ENCODE measurements around the gene PLCL1.
A peak's percentile ranks its signal among the peaks of the same experiment; 100 is the strongest.

PLCL1 gene

GRCh38 chr2:197994751-197995150 is 190.4 kb downstream of the PLCL1 start:
- TF ChIP-seq, protein P1, sequence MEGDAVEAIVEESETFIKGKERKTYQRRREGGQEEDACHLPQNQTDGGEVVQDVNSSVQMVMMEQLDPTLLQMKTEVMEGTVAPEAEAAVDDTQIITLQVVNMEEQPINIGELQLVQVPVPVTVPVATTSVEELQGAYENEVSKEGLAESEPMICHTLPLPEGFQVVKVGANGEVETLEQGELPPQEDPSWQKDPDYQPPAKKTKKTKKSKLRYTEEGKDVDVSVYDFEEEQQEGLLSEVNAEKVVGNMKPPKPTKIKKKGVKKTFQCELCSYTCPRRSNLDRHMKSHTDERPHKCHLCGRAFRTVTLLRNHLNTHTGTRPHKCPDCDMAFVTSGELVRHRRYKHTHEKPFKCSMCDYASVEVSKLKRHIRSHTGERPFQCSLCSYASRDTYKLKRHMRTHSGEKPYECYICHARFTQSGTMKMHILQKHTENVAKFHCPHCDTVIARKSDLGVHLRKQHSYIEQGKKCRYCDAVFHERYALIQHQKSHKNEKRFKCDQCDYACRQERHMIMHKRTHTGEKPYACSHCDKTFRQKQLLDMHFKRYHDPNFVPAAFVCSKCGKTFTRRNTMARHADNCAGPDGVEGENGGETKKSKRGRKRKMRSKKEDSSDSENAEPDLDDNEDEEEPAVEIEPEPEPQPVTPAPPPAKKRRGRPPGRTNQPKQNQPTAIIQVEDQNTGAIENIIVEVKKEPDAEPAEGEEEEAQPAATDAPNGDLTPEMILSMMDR (IDR thresholded peaks at IDR 0.05; ENCODE audit: extremely low read depth, missing control alignments): no peak
- no peak for DNase-seq (ENCODE audit: low spot score)

DNA sequence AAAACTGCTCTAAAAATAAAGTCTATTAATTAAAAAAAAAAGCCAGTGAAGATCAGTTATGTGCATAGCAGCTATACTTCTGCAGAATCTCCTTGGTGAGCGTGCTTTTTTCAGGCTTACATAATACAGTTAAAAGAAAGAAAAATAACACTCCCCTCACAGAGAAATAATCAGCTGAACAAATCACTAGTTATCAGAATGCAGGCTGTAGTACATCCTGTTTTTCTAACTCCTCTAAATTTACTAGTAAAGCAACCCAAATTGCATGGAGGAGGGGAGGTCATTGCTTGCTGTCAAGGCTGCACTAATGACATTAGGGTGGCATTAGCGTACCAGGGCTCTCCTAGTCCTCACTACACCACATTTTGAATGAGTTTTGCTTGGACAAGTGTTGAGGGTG is 192.2 kb downstream of the PLCL1 start:
- TF ChIP-seq, protein P1 (IDR thresholded peaks at IDR 0.05; ENCODE audit: extremely low read depth, missing control alignments): no peak
- no peak for DNase-seq (ENCODE audit: low spot score)

DNA sequence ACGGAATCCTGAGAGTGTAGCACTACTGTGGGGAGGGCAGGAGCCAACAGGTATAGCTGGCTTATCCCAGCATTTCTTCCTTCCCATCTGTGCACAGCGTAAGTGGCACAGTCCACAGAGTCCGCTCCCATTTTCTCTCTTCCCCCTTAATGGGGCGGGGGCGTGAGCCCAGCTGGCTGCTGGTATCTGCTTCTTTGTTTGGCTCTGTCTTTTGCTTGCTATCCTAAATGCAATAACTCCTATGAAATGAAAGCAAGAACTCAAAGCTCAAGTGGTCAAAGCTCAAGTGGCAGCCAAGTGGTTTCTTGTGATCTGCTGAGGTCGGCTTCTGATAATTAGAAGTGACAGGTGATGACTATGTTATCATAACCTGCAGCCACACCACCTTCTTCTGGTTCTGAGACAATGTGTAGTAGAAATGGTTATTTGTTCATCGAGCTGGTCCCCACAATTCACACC is 192.7 kb downstream of the PLCL1 start:
- DNase-seq (ENCODE audit: low spot score): no peak
- TF ChIP-seq, protein P1 (IDR thresholded peaks at IDR 0.05; ENCODE audit: extremely low read depth, missing control alignments): no peak

DNA sequence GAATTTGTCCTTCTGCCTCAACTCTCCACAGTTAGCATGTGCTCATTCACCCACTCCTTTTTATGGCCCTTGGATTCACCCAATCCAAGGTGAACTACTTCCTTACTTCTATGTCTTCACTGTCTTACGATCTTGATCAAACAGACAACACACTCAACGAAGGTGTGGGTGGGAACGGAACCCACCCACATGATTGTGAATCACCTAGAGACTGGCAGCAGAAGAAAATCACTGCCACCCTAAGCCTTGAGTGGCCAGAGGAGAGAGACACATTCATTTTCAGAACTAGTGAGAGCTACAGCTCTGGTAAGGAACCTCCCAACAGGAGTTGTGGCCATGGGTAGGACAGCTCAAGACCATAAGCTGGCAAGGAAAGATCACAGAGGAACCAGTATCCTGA is 194.3 kb downstream of the PLCL1 start:
- no peak for DNase-seq (ENCODE audit: low spot score)
- TF ChIP-seq, protein P1 (IDR thresholded peaks at IDR 0.05; ENCODE audit: extremely low read depth, missing control alignments): no peak

- TF ChIP-seq, protein P1 (IDR thresholded peaks at IDR 0.05; ENCODE audit: extremely low read depth, missing control alignments): no peak
- DNase-seq (ENCODE audit: low spot score): no peak
Observed at GRCh38 chr2:198000417-198000816, 196.0 kb downstream of the PLCL1 start.

GRCh38 chr2:198004173-198004572 is 199.8 kb downstream of the PLCL1 start:
- TF ChIP-seq, protein P1 (IDR thresholded peaks at IDR 0.05; ENCODE audit: extremely low read depth, missing control alignments): no peak
- DNase-seq (ENCODE audit: low spot score): no peak

- DNase-seq (ENCODE audit: low spot score): peak; percentile 42
- TF ChIP-seq, protein P1 (IDR thresholded peaks at IDR 0.05; ENCODE audit: extremely low read depth, missing control alignments): no peak
Observed at GRCh38 chr2:198004921-198005829, 200.8 kb downstream of the PLCL1 start.
